HG03457 (cell line): Measurements from ENCODE around the gene ERN1.

Experiments
- ATAC-seq: cut with Tn5 transposase; IDR thresholded peaks from one replicate; pipeline ENCODE4 v1.9.1; 2021; ENCODE audit warnings: moderate number of reproducible peaks; ENCODE audit not compliant: unreplicated experiment

Gene ERN1

DNA sequence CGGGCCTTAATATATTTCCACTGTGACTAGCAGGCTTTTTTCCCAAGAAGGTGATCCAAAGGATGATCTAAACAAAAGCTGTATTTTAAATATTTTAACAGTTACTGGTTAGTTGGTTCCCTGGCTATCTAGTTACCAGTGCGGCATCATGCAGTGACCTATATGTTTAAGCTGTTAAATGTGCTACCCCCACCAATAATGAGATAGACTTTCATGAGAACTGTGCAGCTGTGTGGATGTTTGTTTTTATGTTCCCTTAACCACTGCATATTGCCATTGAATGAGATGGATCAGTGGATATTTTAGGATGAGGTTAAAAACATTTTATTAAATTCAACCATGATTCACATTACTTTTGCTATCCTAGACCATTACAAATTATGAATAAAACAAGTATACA, 16.9 kb downstream of the ERN1 start:
- ATAC-seq, result no peak

DNA sequence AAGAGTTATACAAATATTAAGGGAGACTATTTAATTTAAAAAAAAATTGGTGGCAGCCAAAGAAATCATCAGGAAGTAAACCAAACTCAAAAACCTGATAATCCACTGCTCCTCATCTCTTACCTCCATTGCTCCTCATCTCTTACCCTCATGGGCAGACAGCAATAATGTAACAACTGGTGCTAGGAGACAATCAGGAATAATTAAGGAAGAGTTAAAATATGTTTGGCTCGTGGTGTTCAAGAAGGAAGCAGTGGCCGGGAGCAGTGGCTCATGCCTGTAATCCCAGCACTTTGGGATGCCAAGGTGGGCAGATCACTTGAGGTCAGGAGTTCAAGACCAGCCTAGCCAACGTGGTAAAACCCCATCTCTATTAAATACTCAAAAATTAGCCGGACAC, 18.1 kb downstream of the ERN1 start:
- no peak for ATAC-seq

DNA sequence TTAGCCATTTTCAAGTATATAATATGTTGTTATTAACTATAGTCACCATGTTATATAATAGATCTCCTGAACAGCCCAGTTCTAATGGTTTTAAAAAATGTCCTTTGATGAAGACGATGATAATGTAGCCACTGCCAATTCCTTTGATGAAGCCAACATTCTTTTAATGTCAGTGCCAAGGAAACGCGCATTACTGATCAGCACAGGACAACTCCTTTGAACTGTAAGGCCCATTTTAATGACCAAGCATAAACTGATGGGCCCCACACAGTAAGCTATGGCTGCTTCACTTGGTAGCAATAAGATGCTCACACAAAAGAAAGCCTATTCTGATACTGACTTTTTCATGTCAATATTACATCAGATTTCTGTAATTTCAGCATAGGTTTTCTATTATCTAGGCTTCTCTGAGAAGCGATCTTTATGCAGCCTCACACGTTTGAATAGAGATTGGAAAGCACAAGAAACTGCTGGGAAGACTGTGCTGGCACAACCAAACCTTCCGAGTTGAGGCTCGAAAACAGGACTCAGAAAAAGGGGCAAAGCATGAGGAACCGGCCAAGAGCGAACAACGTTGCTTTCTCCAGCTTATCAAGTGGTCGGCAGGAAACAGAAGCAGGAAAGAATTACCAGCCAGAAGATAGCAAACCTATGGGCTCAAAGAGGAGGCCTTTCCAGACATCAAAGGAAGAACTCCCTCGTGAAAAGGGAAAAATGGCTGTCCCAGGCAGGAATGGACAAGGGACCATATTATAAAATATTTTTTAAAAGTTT, 19.4 kb downstream of the ERN1 start:
- ATAC-seq, result no peak

DNA sequence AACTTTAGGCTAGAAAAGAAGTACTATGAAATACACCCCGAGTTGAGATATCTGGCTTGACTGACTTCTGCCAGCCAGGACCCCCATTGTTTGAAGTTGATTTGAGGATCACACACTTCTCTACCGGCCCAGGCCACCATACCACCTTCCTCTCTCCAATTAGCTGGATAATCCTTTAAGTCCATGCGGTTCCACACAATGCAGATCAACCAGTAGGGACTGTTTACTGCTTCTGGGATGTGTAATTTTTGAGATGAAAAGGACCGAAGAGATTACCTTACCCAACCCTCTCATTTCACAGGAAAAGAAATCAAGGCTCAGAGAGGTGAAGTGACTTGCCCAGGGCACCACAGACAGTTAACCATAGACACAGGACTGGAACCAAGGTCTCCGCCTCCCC, 20.5 kb downstream of the ERN1 start:
- ATAC-seq, result no peak

DNA sequence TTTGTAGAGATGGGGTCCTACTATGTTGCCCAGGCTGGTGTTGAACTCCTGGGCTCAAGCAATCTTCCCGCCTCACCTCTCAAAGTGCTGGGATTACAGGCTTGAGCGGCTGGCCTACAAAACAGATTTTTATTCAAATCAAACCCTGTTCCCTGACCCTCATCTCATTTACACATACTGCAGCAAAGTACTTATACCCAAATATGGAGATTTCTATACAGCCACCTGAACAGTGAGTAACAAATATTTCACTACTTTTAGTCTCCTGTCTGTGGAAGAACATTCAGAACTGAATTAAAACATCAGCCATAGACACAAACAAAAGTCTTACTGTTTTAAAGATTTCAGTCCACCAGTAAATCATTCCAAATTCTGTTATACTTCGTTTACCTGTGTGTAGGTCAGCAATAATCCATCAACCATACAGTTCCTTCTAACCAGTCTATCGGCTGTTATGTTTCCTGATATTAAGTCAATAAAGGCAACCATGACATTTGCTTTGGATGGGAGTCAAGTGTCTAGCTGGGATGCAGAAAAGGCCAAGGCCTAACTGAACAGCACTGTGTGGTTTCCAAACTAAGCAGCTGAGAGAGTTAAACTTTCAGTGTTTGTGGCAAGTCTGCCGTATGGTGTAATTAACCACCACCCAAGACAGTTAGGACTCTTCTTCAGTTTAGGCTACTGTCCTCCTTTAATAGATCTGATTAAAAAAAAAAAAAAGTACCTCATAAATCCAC, 22.3 kb downstream of the ERN1 start:
- no peak for ATAC-seq

DNA sequence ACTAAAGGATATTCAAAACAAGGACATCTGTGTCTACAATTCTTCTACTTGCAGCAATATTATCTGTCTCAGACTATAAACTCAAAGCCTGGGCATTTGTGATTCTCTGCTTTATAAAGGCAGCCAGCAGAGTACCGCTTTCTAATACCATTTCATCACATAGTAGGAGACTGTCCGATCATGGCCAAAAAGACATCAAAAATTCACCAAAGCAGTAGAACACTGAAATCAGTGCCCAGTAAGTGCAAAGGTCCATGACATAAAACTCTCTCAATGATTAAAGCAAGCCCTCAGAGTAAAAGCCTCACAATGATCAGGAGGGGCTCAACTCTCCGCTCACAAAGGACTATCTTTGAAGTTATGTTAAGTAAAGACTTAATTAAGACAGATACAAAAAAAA, 23.0 kb downstream of the ERN1 start:
- no peak for ATAC-seq

DNA sequence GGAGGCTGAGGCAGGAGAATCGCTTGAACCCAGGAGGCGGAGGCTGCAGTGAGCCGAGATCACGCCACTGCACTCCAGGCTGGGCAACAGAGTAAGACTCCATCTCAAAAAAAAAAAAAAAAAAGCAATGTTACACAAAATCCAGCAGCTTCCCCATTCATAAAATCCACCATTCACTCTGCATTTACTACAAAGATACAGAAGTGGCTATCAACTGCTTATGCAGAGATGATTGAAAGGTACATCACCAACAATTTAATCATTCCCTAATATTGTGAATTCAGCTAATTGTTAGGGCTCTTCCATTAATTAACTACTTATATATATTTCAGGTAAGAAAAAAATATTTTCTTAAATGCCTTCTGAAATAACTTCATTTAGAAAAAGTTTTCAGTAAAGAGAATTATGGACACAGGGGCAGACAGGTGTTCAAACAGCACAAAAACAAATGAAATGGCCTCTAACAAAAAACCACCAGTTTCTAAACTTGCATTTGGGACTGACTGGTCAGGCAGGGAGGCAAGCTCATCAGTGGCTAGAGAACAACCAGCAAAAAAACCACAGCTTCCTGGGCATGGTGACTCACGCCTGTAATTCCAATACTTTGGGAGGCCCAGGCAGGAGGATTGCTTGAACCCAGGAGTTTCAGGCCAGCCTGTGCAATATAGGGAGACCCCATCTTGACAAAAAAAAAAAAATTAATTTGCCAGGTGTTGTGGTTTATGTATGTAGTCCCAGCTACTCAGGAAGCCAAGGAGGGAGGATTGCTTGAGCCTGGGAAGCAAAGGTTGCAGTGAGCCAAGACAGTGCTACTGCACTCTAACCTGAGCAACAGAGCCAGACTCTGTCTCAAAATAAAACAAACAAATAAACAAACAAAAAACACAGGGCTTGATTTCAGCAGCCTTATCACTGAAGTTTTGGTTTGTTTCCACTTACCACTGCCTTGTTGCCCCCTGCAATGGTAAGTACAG, 26.3 kb downstream of the ERN1 start:
- no peak for ATAC-seq

DNA sequence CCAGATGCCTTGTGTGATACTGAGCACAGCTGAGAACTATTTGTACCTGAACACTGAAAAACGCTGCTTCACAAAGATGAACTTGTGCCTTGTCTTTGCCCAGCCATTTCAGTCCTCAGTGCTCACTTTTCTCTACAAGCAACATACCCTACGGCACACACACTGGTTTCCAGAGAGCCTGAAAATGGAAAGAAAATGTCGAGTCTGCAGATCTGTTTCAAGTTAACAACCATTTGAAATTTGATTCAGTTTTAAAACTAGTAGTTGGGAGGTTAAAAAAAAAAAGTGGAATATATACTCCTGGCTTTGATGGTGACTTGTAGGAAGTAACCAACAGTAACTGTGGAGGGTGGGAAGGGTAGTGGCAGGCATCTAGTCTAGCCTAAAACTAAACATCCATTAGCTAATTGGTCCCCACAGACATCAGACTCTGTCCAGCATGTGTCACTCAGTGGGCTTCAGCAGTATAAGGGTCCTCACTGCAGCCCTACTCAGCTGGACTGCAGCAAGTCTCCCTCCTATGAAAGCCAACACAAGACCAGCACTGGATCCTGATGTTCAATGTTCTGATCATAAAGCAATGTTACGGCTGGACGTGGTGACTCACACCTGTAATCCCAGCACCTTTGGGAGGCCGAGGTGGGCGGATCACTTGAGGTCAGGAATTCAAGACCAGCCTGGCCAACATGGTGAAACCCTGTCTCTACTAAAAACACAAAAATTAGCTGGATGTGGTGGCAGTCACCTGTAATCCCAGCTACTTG, 27.1 kb downstream of the ERN1 start:
- ATAC-seq, result no peak

DNA sequence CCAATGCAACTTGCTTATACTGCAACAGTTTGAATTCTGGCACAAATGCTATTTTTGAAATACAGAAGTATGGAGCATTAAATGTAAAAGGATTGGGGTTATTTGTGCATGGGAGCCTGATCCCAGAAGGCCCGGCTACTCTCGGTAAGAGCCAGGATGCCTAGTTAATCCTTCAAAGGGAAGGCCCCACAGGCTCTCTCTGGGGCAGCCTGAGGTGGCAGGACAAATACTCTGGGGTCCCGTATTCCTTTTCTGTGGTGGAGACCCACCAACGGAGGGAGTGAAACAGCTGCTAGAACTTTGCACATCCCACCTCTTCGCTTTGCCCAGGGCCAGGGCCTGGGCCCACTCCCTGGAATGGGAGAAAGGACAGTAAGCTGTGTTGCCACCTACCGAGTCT, 30.4 kb downstream of the ERN1 start:
- no peak for ATAC-seq

DNA sequence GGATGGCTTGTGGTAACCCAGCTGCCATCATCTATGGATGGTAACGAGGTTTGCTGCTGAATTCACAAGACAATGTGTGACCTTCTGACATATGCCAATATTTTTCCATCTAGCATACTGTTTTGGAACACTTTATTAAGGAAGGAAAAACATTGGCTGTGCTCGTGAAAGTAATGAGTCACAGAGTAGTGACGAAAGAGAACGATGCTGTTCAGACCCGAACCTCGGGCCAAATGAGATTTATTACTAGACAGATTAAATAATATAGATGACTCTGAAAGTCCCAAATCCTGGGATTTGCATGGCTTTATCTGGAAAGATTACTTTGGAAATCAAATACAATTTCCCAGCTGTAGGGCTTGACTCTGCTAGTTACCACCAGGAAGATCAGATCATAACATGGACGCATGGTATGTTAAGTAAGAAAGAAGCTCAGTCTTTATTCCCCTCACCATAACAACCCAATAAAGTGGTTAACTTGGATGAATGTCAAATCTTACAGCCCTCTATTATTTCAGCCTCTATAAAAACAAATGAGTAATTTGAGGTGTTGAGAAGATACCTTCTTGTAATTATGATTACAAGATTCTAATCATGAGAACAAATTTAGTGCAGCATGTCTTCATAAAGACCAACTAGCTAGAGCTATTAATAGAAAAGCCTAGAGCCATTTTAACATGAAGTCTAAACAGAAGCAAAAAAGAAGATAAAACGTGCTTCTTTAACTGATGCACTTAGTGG, 32.6 kb downstream of the ERN1 start:
- ATAC-seq, result no peak

DNA sequence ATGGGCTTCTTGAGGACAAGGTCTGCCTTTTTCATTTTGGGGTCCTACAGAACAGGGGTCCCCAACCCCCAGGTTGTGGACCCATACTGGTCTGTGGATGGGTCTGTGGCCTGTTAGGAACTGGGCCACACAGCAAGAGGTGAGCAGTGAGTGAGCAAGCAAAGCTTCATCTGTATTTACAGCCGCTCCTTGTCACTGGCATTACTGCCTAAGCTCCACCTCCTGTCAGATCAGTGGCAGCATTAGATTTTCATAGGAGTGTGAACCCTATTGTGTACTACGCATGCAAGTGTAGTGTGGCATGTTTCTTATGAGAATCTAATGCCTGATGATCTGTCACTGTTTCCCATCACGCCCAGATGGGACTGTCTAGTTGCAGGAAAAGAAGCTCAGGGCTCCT, 33.9 kb downstream of the ERN1 start:
- no peak for ATAC-seq

DNA sequence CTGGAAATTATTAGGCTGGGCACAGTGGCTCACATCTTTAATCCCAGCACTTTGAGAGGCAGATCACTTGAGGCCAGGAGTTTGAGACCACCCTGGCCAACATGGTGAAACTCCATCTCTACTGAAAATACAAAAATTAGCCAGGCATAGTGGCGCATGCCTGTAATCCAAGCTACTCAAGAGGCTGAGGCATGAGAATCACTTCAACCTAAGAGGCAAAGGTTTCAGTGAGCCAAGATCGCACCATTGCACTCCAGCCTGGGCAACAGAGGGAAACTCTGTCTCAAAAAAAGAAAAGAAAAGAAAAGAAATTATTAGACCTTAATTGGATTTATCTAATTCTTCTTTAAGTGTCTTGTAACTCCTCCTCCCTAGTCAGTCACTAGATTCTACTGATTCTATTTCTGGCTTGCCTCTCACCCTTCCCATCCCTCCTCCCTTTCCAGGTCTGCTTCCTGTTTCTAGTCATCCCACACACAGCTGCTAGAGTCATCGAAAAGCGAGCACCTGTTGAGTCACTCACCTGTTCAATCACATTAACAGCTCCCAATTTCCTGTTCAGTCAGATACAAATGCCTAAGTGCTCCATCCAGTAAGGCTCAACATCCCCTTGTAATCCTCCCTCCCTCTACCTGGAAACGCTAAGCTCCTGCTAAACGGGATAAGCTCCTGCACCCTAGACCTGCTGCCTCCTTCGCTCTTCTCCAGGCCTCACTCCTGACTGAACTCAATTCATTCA, 34.6 kb downstream of the ERN1 start:
- no peak for ATAC-seq

DNA sequence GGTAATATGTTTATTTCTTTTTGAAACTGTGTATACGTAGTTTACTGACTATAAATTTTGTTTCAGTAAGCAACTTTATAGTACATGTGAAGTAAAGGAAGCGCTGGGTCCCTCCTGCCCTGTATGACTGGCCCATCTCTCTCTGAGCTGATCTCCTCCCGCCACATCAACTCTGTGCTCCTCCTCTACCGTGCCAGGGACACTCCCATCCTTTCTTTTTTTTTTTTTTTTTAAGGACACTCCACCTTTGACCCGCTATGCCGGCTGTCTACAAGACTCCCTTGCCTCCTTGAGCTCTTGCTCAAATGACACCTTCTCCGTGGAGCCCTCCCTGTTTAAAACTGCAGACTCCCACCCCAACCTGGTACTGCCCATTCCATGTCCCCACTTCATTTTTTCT, 35.5 kb downstream of the ERN1 start:
- no peak for ATAC-seq

DNA sequence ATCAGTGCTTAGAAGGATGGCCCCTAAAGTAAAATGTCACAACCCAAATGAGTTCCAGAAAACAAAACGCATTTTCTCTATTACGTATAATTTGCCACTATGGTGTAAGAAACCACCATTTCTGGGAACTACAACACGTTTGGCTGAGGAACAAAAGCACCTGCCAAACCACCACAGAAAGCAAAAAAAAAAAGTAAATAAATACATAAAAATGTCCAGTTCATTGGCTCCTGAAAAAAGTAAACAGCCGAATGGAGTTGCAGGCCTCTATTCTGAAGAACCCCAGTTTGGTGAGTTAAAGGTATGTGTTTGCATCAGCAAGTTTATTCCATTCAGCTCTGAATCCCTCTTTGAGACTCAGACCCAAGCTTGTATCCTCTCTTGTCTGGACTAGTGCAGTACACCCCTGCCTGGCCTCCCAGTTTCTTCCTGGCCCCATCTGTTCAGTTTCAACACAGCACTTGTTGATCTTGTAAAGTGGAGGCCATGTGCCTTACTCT, 36.9 kb downstream of the ERN1 start:
- no peak for ATAC-seq

DNA sequence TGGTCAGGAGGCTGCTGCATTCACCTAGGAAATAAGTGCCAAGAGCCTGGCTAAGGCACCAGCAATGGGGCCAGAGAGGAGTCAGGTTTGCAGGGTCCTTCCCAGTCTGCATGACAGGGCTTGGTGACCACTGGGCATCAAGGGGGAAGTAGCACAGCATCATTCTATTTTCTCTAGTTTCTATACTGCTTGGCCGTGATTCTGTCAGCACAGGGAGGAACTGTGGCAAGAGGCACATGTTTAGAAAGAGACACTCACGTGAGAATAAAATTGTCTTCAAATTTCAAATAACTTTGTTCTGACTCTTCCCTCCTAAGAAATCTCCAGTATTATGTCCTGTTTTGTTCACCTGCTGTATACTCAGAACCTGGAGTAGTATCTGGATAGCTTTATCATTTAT, 37.8 kb downstream of the ERN1 start:
- ATAC-seq, result no peak

DNA sequence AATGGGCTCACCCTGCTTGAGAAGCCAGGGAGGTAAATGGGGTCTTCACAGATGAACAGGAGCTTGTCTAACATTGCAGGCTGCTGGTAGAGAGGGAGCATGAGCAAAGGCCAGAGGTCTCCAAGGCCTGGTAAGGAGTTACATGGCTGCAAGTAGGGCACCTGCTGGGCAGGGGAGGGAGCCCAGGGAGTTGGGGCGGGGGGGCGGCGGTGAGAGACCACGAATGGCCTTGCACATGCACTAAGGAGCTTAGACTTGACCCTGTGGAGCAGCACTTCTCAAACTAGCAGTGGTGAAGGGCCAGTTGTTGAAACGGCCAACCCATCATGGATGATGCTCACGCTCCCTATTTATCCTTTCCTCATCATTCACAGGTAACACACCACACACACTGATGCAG, 38.4 kb downstream of the ERN1 start:
- ATAC-seq, result no peak

DNA sequence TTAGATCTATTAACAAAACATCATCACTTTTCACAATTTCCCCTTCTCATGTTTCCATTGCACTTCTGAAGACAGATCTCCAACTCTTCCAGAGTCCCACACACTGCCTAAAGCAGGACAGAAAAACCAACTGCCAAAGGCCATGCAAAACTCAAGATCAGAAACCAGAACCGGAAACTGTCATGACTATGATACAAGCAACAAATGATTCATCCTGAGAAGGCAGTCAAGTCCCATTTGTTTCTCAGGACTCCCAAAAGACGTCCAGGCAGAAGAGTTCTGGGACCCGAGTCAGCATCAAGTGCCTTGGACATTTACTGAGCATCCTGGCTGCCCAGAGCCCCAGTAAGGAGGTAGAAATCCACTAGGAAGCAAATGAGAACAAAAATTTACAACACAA, 38.8 kb downstream of the ERN1 start:
- no peak for ATAC-seq

DNA sequence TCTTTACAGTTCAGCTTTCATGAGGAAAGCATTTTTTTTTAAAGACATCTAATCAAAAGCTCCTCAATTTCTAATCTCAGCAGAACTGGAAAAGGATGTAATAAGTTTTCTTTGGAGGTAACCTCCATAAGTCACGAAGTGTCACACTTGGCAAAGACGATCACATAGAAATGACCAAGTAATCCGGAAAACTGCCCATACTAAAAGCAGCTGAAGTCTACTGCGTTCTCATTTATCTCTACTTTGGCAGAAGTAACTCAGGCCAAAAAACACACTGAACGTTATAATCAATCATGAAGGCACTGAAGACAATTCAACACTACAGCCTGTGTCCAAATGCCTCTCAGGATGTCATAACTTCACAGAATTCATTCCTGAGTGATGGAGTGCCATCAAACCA, 39.8 kb downstream of the ERN1 start:
- no peak for ATAC-seq
